Muscle layer of duodenum (tissue), 2 donors: ENCODE data around the gene PLEKHN1.

Experiments used
- H3K27ac ChIP-seq: one replicate; pipeline ENCODE4 v1.7.0; 2013; ENCODE audit warnings: mild to moderate bottlenecking, low read length
- H3K27me3 ChIP-seq: one replicate; pipeline ENCODE4 v1.7.0; 2013; ENCODE audit warnings: low read depth, mild to moderate bottlenecking, control low read depth, low read length
- H3K36me3 ChIP-seq, 2 donors: one replicate each; pipeline ENCODE4 v1.7.0; 2013; ENCODE audit warnings: low read length in 2 of 2, control low read depth in 1 of 2, mild to moderate bottlenecking in 1 of 2; ENCODE audit not compliant: insufficient read depth in 2 of 2, control insufficient read depth in 1 of 2
- H3K4me1 ChIP-seq, 2 donors: one replicate each; pipeline ENCODE4 v1.7.0; 2013; ENCODE audit warnings: low read length in 2 of 2, mild to moderate bottlenecking in 2 of 2, control low read depth in 1 of 2, moderate library complexity in 1 of 2; ENCODE audit not compliant: insufficient read depth in 2 of 2, control insufficient read depth in 1 of 2
- H3K4me3 ChIP-seq, 2 donors: one replicate each; pipeline ENCODE4 v1.7.0; 2013; ENCODE audit warnings: low read length in 2 of 2, low read depth in 1 of 2, mild to moderate bottlenecking in 1 of 2
- H3K9me3 ChIP-seq, 2 donors: one replicate each; pipeline ENCODE4 v1.7.0; 2013; ENCODE audit warnings: low read length in 2 of 2, control low read depth in 1 of 2, mild to moderate bottlenecking in 1 of 2; ENCODE audit not compliant: control insufficient read depth in 1 of 2
- donor health status: healthy.

Gene PLEKHN1

DNA sequence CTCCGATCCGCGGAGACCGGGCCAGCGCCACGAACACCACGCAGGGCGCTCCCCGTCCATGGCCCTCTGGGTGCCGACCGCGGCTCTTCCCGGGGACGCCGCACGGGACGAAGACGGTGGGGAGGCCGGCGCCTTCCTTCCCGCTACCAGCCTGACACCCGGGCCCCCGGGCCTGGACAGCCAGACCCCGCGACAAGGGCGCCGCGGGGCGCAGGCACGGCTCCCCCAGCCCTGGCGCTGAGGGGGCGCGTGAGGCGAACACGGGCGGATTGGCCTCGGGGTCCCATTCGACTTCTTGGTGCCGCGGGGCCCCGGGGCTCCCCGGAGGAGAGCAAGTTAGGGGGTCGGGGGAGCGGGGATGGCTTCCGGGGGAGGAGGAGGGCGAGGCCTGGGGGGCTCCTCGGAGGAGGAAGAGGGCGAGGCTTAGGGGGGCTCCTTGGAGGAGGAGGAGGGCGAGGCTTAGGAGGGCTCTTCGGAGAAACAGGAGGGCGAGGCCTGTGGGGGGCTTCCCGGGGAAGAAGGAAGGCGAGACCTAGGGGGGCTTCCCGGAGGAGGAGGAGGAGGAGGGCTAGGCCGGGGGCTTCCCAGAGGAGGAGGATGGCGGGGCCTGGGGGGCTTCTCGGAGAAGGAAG is 6.4 kb upstream of the PLEKHN1 start:
- peaks cover 5 to 34% of the 10 kb centered on the region in 2 donors for H3K4me1 ChIP-seq
- no peak overlapping the region for H3K27ac ChIP-seq
- H3K4me3 ChIP-seq: peak overlapping the region in 1 of 2 donors; percentile 92
- peaks cover 20 to 34% of the 10 kb centered on the region in 2 donors for H3K36me3 ChIP-seq
- no peaks in the 10 kb centered on the region for H3K27me3 ChIP-seq
- no peaks in the 10 kb centered on the region for H3K9me3 ChIP-seq

- Histone ChIP-seq H3K9me3 (no peaks in the 10 kb centered on the region), H3K36me3 (peaks cover 13 to 27% of the 10 kb centered on the region in 2 donors), H3K4me1 (peaks cover 5 to 34% of the 10 kb centered on the region in 2 donors), H3K27me3 (no peaks in the 10 kb centered on the region), H3K27ac (no peak within 1 kb of the TSS), H3K4me3 (peak within 1 kb of the TSS in 1 of 2 donors; percentile 92)
Measured at GRCh38 chr1:960363-961131, 5.7 kb upstream of the PLEKHN1 start, which contains the start of gene KLHL17. KLHL17 (plus strand) TSS chr1:960584; CDS start chr1:960694, 110 bp downstream.

GRCh38 chr1:961132-961669 is 5.1 kb upstream of the PLEKHN1 start:
- no peaks in the 10 kb centered on the region for H3K9me3 ChIP-seq
- no peak overlapping the region for H3K27ac ChIP-seq
- H3K4me3 ChIP-seq: peak overlapping the region in 1 of 2 donors; percentile 92
- no peaks in the 10 kb centered on the region for H3K27me3 ChIP-seq
- H3K4me1 ChIP-seq: peaks cover 5 to 38% of the 10 kb centered on the region in 2 donors
- H3K36me3 ChIP-seq: peaks cover 7 to 21% of the 10 kb centered on the region in 2 donors

- Histone ChIP-seq H3K4me3 (no peak overlapping the region), H3K27ac (no peak overlapping the region), H3K27me3 (peaks cover 3% of the 10 kb centered on the region), H3K9me3 (no peaks in the 10 kb centered on the region), H3K36me3 (peaks cover 0 to 11% of the 10 kb centered on the region in 2 donors), H3K4me1 (peaks cover 2 to 39% of the 10 kb centered on the region in 2 donors)
Measured at GRCh38 chr1:962381-963300, 3.6 kb upstream of the PLEKHN1 start.

DNA sequence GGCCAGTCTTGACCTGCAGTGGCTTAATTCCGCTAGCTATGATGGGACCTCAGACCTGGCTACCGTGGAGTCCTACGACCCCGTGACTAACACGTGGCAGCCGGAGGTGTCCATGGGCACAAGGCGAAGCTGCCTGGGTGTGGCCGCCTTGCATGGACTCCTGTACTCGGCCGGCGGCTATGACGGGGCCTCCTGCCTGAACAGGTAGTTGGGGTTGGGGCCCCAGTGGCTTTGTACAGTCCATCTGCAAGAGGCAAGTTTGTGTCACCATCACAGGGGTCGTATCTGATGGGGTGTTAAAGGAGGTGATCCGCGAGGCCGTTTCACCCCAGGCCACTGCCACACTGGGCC is 3.0 kb upstream of the PLEKHN1 start:
- Histone ChIP-seq H3K4me1 (peaks cover 0 to 33% of the 10 kb centered on the region in 2 donors), H3K27me3 (peaks cover 9% of the 10 kb centered on the region), H3K4me3 (no peak overlapping the region), H3K27ac (no peak overlapping the region), H3K9me3 (no peaks in the 10 kb centered on the region), H3K36me3 (peaks cover 0 to 11% of the 10 kb centered on the region in 2 donors)

DNA sequence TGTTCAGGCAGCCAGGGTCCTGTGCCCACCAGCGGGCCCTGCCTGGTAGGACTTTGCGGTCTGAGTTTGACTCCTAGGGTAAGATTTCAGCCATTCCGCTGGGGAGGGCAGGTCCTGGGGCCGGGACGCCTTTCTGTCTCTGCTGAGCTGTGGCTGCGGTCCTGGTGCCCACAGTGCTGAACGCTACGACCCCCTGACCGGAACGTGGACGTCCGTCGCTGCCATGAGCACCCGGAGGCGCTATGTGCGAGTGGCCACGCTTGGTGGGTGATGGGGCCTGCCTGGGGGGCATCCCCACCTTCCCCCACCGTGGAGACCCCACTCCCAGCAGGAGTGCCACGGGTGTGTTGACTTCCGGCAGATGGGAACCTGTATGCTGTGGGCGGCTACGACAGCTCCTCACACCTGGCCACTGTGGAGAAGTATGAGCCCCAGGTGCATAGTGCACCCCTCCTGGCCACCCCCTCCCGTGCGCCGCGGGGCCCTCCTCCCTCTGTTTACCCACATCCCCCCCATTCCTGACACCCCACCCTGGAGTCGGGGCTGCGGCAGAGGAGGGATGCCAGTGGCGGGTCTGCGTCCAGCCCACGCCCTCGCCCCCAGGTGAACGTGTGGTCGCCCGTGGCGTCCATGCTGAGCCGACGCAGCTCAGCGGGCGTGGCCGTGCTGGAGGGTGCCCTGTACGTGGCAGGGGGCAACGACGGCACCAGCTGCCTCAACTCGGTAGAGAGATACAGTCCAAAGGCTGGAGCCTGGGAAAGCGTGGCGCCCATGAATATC is 2.3 kb upstream of the PLEKHN1 start:
- H3K4me1 ChIP-seq: peaks cover 0 to 28% of the 10 kb centered on the region in 2 donors
- no peak overlapping the region for H3K4me3 ChIP-seq
- H3K27ac ChIP-seq: no peak overlapping the region
- peaks cover 14% of the 10 kb centered on the region for H3K27me3 ChIP-seq
- no peaks in the 10 kb centered on the region for H3K9me3 ChIP-seq
- peaks cover 0 to 11% of the 10 kb centered on the region in 2 donors for H3K36me3 ChIP-seq

DNA sequence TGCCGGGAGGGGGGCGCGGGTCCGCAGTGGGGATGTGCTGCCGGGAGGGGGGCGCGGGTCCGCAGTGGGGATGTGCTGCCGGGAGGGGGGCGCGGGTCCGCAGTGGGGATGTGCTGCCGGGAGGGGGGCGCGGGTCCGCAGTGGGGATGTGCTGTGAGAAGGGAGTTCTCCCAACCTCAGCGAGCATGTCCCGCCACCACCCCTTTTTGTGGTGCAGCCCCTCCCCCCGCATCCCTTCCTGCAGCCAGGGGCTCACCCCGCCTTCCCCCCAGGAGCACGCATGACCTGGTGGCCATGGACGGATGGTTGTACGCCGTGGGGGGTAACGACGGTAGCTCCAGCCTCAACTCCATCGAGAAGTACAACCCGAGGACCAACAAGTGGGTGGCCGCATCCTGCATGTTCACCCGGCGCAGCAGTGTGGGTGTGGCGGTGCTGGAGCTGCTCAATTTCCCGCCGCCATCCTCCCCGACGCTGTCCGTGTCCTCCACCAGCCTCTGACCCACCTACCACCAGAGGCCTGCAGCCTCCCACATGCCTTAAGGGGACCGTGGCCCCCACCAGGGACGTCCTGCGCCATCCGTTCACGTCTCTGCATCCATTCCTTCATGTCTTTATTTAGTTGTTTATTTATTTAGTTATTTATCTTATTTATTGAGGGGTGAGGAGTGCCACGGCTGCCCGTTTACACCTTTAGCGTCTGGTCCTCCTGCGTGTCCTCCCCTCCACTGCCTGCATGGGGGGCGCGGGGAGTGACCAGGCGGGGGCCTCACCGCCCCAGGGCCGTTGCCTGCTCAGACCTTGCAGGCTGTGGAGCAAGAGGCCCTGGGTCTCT is 1.4 kb upstream of the PLEKHN1 start:
- Histone ChIP-seq H3K4me3 (no peak overlapping the region), H3K4me1 (peaks cover 0 to 22% of the 10 kb centered on the region in 2 donors), H3K27ac (no peak overlapping the region), H3K36me3 (peaks cover 0 to 11% of the 10 kb centered on the region in 2 donors), H3K9me3 (no peaks in the 10 kb centered on the region), H3K27me3 (peaks cover 18% of the 10 kb centered on the region)

DNA sequence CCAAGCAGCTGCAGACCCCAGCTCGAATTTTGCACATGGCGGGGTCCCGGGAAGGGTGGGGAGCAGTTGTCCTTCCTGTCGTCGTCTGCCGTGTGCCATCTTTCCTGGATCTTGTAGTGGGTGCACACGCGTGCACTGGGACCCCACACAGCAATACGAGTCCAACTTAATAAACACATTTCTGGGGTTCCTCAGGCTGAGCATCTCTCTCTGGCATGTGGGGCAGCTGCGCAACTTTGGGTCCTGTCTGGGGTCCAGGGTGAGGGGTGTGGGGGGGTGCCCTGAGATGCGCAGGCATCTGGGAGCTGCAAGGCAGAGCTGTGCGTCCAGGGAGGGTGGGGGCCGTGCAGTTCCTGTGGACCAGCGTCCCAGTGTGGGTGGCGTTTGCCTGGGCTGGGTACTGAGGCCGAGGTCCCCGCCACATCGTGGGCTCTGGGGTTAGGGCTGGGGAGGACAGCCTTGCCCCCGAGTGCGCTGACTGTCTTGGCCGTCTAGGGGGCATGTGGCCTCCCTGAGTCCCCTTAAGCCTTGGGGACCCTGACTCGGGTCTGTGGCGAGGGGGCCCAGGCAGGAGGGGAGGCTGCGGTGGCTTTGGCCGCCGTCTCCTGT is 652 bp upstream of the PLEKHN1 start:
- peaks cover 25% of the 10 kb centered on the region for H3K27me3 ChIP-seq
- peaks cover 0 to 20% of the 10 kb centered on the region in 2 donors for H3K4me1 ChIP-seq
- no peak overlapping the region for H3K4me3 ChIP-seq
- no peaks in the 10 kb centered on the region for H3K9me3 ChIP-seq
- peaks cover 0 to 11% of the 10 kb centered on the region in 2 donors for H3K36me3 ChIP-seq
- H3K27ac ChIP-seq: no peak overlapping the region

DNA sequence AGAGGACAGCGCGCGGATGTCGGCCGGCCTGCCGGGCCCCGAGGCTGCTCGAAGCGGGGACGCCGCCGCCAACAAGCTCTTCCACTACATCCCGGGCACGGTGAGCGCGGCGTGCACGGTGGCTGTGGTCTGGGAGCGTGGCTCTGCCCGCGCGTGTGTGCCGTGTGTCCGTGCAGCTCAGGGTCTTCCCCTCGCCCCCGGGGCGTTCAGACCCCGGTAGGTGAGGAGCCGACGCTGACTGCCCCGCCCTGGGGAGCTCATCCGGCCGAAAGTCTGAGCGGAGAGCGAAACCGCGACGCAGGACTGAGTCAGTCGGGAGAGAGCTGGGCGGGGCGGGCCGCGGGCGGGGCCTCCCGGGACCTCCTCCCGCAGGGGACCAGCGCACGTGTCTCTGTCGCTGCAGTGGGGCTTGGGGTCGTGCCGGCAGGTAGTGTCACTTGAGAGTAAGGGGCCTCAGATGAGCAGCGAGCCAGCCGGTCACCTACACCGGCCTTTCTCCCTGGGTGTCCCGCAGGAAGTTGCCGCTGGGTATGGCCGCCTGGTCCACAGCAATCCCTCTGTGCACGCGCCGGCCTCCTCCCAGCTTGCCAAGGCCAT is 520 bp downstream of the PLEKHN1 start:
- peak overlapping the region; percentile 33 to 73 for H3K4me3 ChIP-seq
- no peak overlapping the region for H3K27ac ChIP-seq
- H3K27me3 ChIP-seq: peaks cover 29% of the 10 kb centered on the region
- H3K4me1 ChIP-seq: peaks cover 0 to 14% of the 10 kb centered on the region in 2 donors
- H3K36me3 ChIP-seq: peaks cover 0 to 11% of the 10 kb centered on the region in 2 donors
- no peaks in the 10 kb centered on the region for H3K9me3 ChIP-seq
